DND-41 (cell line): ENCODE results near the gene FFAR4.

Experiments used
- EZH2 ChIP-seq: IDR thresholded peaks from 3 replicates; pipeline ENCODE4 v1.6.1; 2012; ENCODE audit warnings: borderline replicate concordance, low read depth, mild to moderate bottlenecking, moderate library complexity, low read length, inconsistent platforms; ENCODE audit not compliant: severe bottlenecking
- TF ChIP-seq, protein P1 (sequence below): IDR thresholded peaks from 2 replicates; pipeline ENCODE4 v1.5.1; 2012; ENCODE audit warnings: borderline replicate concordance, low read length, moderate library complexity, mild to moderate bottlenecking; ENCODE audit not compliant: poor library complexity, severe bottlenecking; ENCODE audit errors: extremely low read depth

DNA sequence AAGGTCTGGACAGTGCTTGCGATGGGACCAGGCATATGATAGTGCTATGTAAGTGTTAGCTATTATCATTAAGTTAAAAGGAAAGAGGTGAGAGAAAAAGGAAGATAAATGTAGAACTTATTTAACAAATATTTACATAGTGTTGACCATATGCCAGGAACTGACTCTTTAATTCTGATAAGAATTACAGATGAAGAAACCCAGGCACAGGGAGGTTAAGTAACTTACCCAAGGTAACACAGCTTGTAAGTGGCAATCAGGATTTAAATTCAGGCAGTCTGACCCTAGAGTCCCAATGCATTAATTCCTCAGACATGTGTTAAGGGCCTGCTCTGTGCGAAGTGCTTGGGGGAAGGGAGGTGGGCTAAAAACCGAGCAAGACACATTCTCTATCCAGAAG lies 11.1 kb downstream of the FFAR4 start:
- TF ChIP-seq, protein P1, sequence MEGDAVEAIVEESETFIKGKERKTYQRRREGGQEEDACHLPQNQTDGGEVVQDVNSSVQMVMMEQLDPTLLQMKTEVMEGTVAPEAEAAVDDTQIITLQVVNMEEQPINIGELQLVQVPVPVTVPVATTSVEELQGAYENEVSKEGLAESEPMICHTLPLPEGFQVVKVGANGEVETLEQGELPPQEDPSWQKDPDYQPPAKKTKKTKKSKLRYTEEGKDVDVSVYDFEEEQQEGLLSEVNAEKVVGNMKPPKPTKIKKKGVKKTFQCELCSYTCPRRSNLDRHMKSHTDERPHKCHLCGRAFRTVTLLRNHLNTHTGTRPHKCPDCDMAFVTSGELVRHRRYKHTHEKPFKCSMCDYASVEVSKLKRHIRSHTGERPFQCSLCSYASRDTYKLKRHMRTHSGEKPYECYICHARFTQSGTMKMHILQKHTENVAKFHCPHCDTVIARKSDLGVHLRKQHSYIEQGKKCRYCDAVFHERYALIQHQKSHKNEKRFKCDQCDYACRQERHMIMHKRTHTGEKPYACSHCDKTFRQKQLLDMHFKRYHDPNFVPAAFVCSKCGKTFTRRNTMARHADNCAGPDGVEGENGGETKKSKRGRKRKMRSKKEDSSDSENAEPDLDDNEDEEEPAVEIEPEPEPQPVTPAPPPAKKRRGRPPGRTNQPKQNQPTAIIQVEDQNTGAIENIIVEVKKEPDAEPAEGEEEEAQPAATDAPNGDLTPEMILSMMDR, result no peak
- TF ChIP-seq EZH2, result no peak
